ENCODE data around the gene RANBP10.

The RANBP10 gene

DNA sequence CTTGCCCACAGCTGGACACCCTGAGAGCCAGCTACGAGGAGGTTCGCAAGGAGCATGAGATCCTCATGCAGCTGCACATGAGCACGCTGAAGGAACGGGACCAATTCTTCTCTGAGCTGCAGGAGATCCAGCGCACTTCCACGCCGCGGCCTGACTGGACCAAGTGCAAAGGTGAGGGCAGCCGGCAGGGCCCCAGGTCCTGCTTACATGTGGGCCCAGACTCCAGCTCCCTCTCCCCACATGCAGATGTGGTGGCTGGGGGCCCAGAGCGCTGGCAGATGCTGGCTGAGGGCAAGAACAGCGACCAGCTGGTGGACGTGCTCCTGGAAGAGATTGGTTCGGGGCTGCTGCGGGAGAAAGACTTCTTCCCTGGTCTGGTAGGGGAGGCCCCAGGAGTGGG is 19.5 kb upstream of the RANBP10 start:
- DNase-seq: no peak

DNA sequence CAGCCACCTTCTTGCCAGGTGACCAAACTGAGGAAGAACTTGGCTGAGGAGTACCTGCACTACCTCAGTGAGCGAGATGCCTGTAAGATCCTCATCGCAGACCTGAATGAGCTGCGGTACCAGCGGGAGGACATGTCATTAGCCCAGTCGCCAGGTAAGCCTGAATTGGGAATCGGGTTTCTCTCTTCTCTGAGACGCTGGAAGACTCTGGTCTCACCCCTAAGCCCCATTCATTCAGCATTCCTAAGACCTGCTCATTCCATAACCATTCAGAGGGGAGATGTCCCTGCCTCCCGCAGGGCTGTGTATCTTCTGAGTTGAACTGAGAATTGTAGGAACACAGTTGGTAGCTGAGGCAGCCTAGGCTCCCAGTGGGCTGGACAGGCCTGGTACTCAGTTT is 18.8 kb upstream of the RANBP10 start:
- no peak for DNase-seq

GRCh38 chr16:67822511-67822910 is 16.2 kb upstream of the RANBP10 start:
- no peak for DNase-seq

GRCh38 chr16:67820608-67821259 is 14.4 kb upstream of the RANBP10 start:
- no peak for DNase-seq

DNA sequence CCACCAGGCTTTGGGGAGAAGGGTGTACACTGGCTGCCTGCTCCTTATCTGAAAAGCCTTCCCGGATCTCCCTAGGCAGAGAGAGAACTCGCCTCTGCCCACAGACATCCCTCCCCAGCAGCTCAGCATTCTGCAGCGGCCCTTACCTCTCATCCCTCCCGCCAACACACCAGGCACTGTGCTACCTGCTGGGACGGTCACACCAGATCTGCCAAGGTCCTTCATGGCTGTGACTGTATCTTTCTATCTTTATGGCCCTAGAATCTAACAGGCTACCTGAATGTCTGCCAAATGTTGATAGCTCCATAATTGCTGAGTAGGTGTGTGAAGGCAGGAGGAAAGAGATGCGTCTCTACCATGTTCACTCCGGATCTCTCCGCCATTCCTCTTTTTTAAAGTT is 8.2 kb upstream of the RANBP10 start:
- no peak for DNase-seq

DNA sequence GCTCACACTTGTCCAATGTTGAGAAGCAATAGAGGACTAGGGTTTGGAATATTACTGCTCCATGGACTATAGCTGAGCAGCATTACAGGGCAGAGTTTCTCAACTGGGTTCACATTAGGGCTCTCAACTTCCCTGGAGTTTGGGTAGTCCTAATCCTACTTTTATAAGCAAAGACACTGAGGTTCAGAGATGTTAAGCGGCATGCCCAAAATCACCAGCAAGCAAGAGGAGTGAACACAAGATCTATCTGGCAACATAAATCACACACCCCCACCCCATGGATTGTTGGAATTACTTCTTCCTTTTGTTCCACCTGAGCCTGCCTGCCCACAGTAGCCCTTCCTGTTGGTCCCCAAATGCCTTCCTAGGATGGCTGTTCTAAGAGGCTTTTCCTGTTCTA is 5.5 kb upstream of the RANBP10 start:
- no peak for DNase-seq

- DNase-seq: no peak
Observed at GRCh38 chr16:67807148-67807682, 855 bp upstream of the RANBP10 start.

DNA sequence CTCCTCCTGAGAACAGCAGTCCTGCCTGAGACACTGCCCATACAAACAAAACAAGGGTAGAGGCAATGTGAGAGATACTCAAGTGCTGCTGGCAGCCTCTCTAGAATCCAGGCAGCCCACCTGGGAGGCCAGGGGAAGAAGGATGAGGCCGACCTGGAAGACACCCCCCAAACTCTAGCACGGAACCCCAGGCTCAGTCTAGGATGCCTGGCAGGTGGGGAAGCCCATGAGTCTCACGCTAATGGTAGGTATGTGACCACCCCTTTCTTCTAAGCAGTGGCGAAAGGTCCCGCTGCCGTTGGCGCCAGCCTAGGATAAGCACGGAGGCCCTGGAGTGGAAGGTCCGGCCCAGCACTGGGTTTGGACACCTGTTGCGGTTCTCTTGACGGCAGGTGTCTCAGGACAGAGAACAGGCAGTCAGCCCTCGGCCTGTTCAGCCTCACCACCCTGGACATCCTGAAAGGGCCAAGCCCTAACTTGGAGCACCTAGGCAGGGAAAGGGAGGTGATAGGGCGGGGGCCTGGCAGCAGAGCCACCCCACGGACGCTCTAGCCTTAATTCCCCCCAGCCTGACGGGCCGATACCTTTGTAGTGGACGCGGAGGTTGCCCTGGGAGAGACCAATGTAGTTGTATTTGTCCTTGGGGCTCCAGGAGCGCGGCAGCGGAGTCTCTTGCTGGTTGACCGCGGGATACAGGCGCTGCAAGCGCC is 487 bp downstream of the RANBP10 start:
- DNase-seq: no peak

- DNase-seq: no peak
Observed at GRCh38 chr16:67804853-67805542, 1.4 kb downstream of the RANBP10 start.

- DNase-seq: no peak
Observed at GRCh38 chr16:67803894-67804293, 2.5 kb downstream of the RANBP10 start.

DNA sequence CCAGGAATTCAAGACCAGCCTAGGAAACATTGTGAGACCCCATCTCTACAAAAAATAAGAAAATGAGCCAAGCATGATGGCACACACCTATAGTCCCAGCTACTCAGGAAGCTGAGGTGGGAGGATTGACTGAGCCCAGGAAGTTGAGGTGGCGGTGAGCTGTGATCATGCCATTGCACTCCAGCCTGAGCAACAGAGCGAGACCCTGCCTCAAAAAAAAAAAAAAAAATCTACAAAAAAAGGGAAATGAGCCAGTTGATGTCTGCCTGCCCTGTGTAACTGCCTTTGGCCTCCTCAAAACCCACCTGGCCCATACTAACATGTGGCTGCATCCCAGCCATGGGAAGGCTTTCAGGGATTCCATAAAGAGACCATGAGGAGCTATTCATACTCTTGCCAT is 4.5 kb downstream of the RANBP10 start:
- DNase-seq: no peak

- no peak for DNase-seq
Observed at GRCh38 chr16:67801241-67801640, 5.1 kb downstream of the RANBP10 start.

DNA sequence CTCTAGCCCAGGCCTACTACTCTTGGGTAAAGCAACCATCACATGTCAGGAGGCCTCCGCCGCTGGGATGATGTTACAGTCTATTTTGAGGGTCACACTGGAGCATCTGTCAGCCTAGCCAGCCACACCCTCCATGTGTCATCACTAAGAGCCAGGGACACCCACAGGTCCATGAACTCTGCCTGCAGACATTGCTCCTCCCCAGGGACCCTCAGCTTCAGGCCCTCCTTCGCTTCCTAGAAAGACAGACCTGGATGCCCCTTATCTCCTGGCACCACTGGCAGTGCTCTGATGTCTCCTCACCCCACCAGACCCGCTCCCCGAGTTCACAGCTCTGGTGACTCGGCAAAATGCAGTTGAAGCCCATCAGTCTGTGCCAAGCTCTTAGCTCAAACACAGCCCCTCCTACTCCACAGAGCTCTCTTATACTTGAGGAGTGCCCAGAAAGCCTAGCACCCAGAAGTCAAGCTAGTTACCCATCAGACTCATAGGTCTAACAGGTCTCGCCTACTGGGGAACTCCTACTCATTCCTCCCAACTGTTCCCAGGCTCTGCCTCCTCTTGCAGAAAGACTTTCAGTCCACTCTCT is 5.9 kb downstream of the RANBP10 start:
- no peak for DNase-seq

GRCh38 chr16:67796099-67796718 is 10.2 kb downstream of the RANBP10 start:
- no peak for DNase-seq

DNA sequence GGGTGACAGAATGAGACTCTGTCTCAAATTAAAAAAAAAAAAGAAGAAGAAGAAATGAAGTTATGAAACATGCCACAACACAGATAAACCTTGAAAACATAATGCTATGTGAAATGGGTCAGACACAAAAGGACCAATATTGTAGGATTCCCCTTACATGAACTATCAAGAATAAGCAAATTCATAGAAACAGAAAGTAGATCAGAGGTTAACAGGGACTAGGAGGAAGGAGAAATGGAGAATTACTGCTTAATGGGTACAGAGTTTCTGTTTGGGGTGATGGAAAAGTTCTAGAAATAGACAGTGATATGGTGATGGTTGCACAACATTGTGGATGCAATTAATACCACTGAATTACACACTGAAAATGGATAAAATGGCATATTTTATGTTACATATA is 16.3 kb downstream of the RANBP10 start:
- no peak for DNase-seq

- DNase-seq: no peak
Observed at GRCh38 chr16:67786491-67786890, 19.9 kb downstream of the RANBP10 start.

GRCh38 chr16:67783353-67783725 is 23.0 kb downstream of the RANBP10 start:
- no peak for DNase-seq

- DNase-seq: no peak
Observed at GRCh38 chr16:67782567-67783352, 23.6 kb downstream of the RANBP10 start.

GRCh38 chr16:67781565-67781921 is 24.8 kb downstream of the RANBP10 start:
- no peak for DNase-seq

- DNase-seq: no peak
Observed at GRCh38 chr16:67780847-67781564, 25.4 kb downstream of the RANBP10 start.

GRCh38 chr16:67779256-67780014 is 26.9 kb downstream of the RANBP10 start:
- no peak for DNase-seq

Data from hippocampal formation (tissue), 2 donors.